HEK293T (cell line): ENCODE measurements around the gene PTRH1.

Source experiments
- ARNT ChIP-seq: fragments of 450-650 bp; IDR thresholded peaks from 2 replicates; pipeline ENCODE4 v1.6.1; 2017; ENCODE audit warnings: mild to moderate bottlenecking
- BHLHE40 ChIP-seq: fragments of 450-650 bp; IDR thresholded peaks from 2 replicates; pipeline ENCODE4 v1.6.1; 2016; ENCODE audit warnings: mild to moderate bottlenecking, moderate library complexity, borderline replicate concordance
- CTBP1 ChIP-seq: fragments of 450-650 bp; IDR thresholded peaks from 2 replicates; pipeline ENCODE4 v1.6.1; 2016; ENCODE audit warnings: borderline replicate concordance
- ELF4 ChIP-seq: fragments of 450-650 bp; IDR thresholded peaks from 2 replicates; pipeline ENCODE4 v1.6.1; 2017; ENCODE audit warnings: antibody characterized with exemption
- FOXA1 ChIP-seq: fragments of 450-650 bp; IDR thresholded peaks from 2 replicates; pipeline ENCODE4 v1.6.1; 2016; ENCODE audit warnings: mild to moderate bottlenecking
- FOXK2 ChIP-seq: fragments of 450-650 bp; IDR thresholded peaks from 2 replicates; pipeline ENCODE4 v1.6.1; 2016; ENCODE audit warnings: mild to moderate bottlenecking
- FOXM1 ChIP-seq: fragments of 450-650 bp; IDR thresholded peaks from 2 replicates; pipeline ENCODE4 v1.6.1; 2017; ENCODE audit warnings: mild to moderate bottlenecking, borderline replicate concordance
- HDGF ChIP-seq: fragments of 450-650 bp; IDR thresholded peaks from 2 replicates; pipeline ENCODE4 v1.6.1; 2017; ENCODE audit warnings: antibody characterized with exemption, borderline replicate concordance
- LEF1 ChIP-seq: fragments of 450-650 bp; IDR thresholded peaks from 2 replicates; pipeline ENCODE4 v1.6.1; 2017; ENCODE audit warnings: mild to moderate bottlenecking, borderline replicate concordance
- NFRKB ChIP-seq: fragments of 450-650 bp; IDR thresholded peaks from 2 replicates; pipeline ENCODE4 v1.6.1; 2016; ENCODE audit warnings: mild to moderate bottlenecking, moderate library complexity
- SP1 ChIP-seq: fragments of 450-650 bp; IDR thresholded peaks from 2 replicates; pipeline ENCODE4 v1.6.1; 2017
- SUZ12 ChIP-seq: fragments of 450-650 bp; IDR thresholded peaks from 2 replicates; pipeline ENCODE4 v1.6.1; 2016; ENCODE audit warnings: mild to moderate bottlenecking
- TARDBP ChIP-seq: fragments of 450-650 bp; IDR thresholded peaks from 2 replicates; pipeline ENCODE4 v1.6.1; 2016
- TF ChIP-seq, protein P1 (sequence below): fragments of 450-650 bp; IDR thresholded peaks from 2 replicates; pipeline ENCODE4 v1.6.1; 2016

DNA sequence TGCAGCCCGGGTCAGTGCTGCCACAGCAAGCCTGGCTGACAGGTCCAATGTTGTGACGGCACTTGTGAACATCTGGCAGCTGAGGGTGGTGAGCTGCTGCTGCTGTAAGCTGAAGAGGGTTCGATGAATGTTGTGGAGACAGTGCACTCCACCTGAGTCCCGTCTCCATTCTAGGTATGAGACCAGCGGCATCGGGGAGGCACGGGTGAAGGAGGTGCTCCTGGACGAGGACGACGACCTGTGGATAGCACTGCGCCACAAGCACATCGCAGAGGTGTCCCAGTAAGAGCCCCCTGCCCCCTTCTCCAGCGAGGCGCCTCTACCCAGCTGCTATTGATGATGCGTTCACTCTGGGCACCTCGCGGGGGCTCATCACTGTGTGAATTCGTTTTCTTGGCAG lies 47.6 kb downstream of the PTRH1 start:
- TF ChIP-seq SP1 (no peak), FOXM1 (no peak), LEF1 (no peak), TARDBP (no peak), CTBP1 (no peak), BHLHE40 (no peak), ELF4 (no peak), FOXA1 (no peak), FOXK2 (no peak), NFRKB (no peak), ARNT (no peak), HDGF (no peak), SUZ12 (no peak)
- TF ChIP-seq, protein P1, sequence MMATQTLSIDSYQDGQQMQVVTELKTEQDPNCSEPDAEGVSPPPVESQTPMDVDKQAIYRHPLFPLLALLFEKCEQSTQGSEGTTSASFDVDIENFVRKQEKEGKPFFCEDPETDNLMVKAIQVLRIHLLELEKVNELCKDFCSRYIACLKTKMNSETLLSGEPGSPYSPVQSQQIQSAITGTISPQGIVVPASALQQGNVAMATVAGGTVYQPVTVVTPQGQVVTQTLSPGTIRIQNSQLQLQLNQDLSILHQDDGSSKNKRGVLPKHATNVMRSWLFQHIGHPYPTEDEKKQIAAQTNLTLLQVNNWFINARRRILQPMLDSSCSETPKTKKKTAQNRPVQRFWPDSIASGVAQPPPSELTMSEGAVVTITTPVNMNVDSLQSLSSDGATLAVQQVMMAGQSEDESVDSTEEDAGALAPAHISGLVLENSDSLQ = no peak
